NCI-H526 (cell line): Measurements from ENCODE around the gene COL15A1.
"Not testable (repeated sequence)": the region's sequence is repeated elsewhere in the genome, so short reads cannot be mapped to it uniquely, and the experiment has no call there.

Experiments
- DNase-seq, 2 experiments: peaks; one replicate each; lab custom pipeline; 2025; lab: John Stamatoyannopoulos, UW

COL15A1 gene

GRCh38 chr9:98943682-98944056, at the start of gene COL15A1:
Gene COL15A1 (plus strand): TSS chr9:98943907. CDS start chr9:98944062, 155 bp downstream.
- peak in 1 of 2 experiments; percentile 46 for DNase-seq

- no peak for DNase-seq
Measured at GRCh38 chr9:98894171-98894570, 49.5 kb upstream of the COL15A1 start.

GRCh38 chr9:98894761-98895160, 48.9 kb upstream of the COL15A1 start:
- no peak for DNase-seq

- DNase-seq, result no peak
Measured at GRCh38 chr9:98896632-98897031, 47.1 kb upstream of the COL15A1 start.

GRCh38 chr9:98897745-98898144, 46.0 kb upstream of the COL15A1 start:
- DNase-seq, result no peak

- no peak for DNase-seq
Measured at GRCh38 chr9:98899408-98900056, 44.2 kb upstream of the COL15A1 start.

GRCh38 chr9:98900244-98900643, 43.5 kb upstream of the COL15A1 start:
- no peak for DNase-seq

GRCh38 chr9:98900725-98901124, 43.0 kb upstream of the COL15A1 start:
- no peak for DNase-seq

GRCh38 chr9:98901843-98902242, 41.9 kb upstream of the COL15A1 start:
- not testable (repeated sequence) for DNase-seq

- DNase-seq, result no peak
Measured at GRCh38 chr9:98902516-98902915, 41.2 kb upstream of the COL15A1 start.

- DNase-seq, result no peak
Measured at GRCh38 chr9:98902925-98903324, 40.8 kb upstream of the COL15A1 start.

- no peak for DNase-seq
Measured at GRCh38 chr9:98903961-98904411, 39.7 kb upstream of the COL15A1 start.

- no peak for DNase-seq
Measured at GRCh38 chr9:98905015-98905414, 38.7 kb upstream of the COL15A1 start.

GRCh38 chr9:98906273-98907040, 37.2 kb upstream of the COL15A1 start:
- DNase-seq, result no peak

GRCh38 chr9:98907055-98907454, 36.7 kb upstream of the COL15A1 start:
- no peak for DNase-seq

GRCh38 chr9:98908897-98909634, 34.6 kb upstream of the COL15A1 start:
- no peak for DNase-seq

- DNase-seq, result no peak
Measured at GRCh38 chr9:98909935-98910334, 33.8 kb upstream of the COL15A1 start.

GRCh38 chr9:98911042-98911441, 32.7 kb upstream of the COL15A1 start:
- no peak for DNase-seq

GRCh38 chr9:98911738-98912137, 32.0 kb upstream of the COL15A1 start:
- not testable (repeated sequence) for DNase-seq

- DNase-seq, result no peak
Measured at GRCh38 chr9:98912450-98912849, 31.3 kb upstream of the COL15A1 start.

GRCh38 chr9:98913044-98913443, 30.7 kb upstream of the COL15A1 start:
- no peak for DNase-seq

- DNase-seq, result no peak
Measured at GRCh38 chr9:98913705-98914104, 30.0 kb upstream of the COL15A1 start.

- DNase-seq, result no peak
Measured at GRCh38 chr9:98915599-98915998, 28.1 kb upstream of the COL15A1 start.
